Endothelial cell of umbilical vein (primary cell): ENCODE data around the gene DRC1. TPM values are rescaled to one million over a fixed set of nuclear protein-coding genes. Genes with fewer than 3 reads are reported as not detected.

Experiments
- BruUV-seq: library from RNA; stranded (reverse); fragments of 400-500 nt; replicated peaks from 2 replicates; lab custom pipeline; 2021; lab: Mats Ljungman, UMichigan
- CTCF ChIA-PET: fragments of 300-600, 350-600 bp; sonication (Branson Sonifier 250); formaldehyde crosslinking; loops from one replicate; lab custom pipeline; 2021; ENCODE audit warnings: antibody characterized with exemption, inconsistent platforms; lab: Charles Lee
- POLR2A ChIA-PET: fragments of 300-600, 350-600 bp; sonication (Branson Sonifier 250); formaldehyde crosslinking; loops from one replicate; lab custom pipeline; 2021; ENCODE audit warnings: antibody characterized with exemption, inconsistent platforms; lab: Charles Lee
- DNase-seq: peaks from one replicate; pipeline ENCODE4 v3.0.0-alpha.2; 2011; ENCODE audit warnings: low read depth, low spot score
- FAIRE-seq: peaks from 2 replicates; lab custom pipeline; 2011; peaks lifted over from hg19 to GRCh38; lab: Jason Lieb, UNC
- H2AFZ ChIP-seq: 2 replicates; pipeline ENCODE4 v1.6.0; 2012; ENCODE audit warnings: low read depth, low read length, control low read depth, inconsistent platforms
- H3K27ac ChIP-seq: 2 replicates; pipeline ENCODE4 v1.5.1; 2011; ENCODE audit warnings: low read depth, mild to moderate bottlenecking, control low read depth, low read length, moderate library complexity; ENCODE audit not compliant: insufficient read depth
- H3K27me3 ChIP-seq, 2 experiments: 2 replicates each; pipeline versions ENCODE4 v1.6.0 to v1.6.1; 2011; ENCODE audit warnings: low read length in 2 of 2, mixed read lengths in 1 of 2; ENCODE audit not compliant: control insufficient read depth in 2 of 2, insufficient read depth in 2 of 2
- H3K36me3 ChIP-seq, 2 experiments: 2 replicates in 1 of 2; 3 replicates in 1 of 2; pipeline ENCODE4 v1.5.1; 2011; ENCODE audit warnings: low read length in 2 of 2, mild to moderate bottlenecking in 1 of 2, moderate library complexity in 1 of 2; ENCODE audit not compliant: control insufficient read depth in 2 of 2, insufficient read depth in 2 of 2; ENCODE audit errors: extremely low read depth in 1 of 2
- H3K4me1 ChIP-seq: 3 replicates; pipeline ENCODE4 v1.5.1; 2011; ENCODE audit warnings: mild to moderate bottlenecking, low read length; ENCODE audit not compliant: control insufficient read depth, insufficient read depth; ENCODE audit errors: extremely low read depth
- H3K4me2 ChIP-seq: 2 replicates; pipeline ENCODE4 v1.6.1; 2011; ENCODE audit warnings: low read length, control low read depth, mixed read lengths; ENCODE audit not compliant: insufficient read depth
- H3K4me3 ChIP-seq, 3 experiments: fragments of 200-600 bp in 1 of 3; sonication (generic), shearing (Covaris generic) in 1 of 3; replicated peaks in 1 of 3; 2 replicates each; pipeline ENCODE4 v1.5.1; 2011 to 2016; ENCODE audit warnings: control low read depth in 3 of 3, low read length in 3 of 3, mild to moderate bottlenecking in 2 of 3, inconsistent platforms in 1 of 3, low read depth in 1 of 3, moderate library complexity in 1 of 3; ENCODE audit not compliant: insufficient read depth in 1 of 3
- H3K79me2 ChIP-seq: 2 replicates; pipeline ENCODE4 v1.6.0; 2012; ENCODE audit warnings: low read length, inconsistent platforms; ENCODE audit not compliant: control insufficient read depth, insufficient read depth
- H3K9ac ChIP-seq: replicated peaks from 2 replicates; pipeline ENCODE3; 2011; ENCODE audit warnings: low read length, control low read depth; ENCODE audit not compliant: insufficient read depth; ENCODE audit errors: extremely low read depth
- H3K9me1 ChIP-seq: replicated peaks from 3 replicates; pipeline ENCODE4 v1.6.0; 2011; ENCODE audit warnings: mild to moderate bottlenecking, low read length; ENCODE audit not compliant: control insufficient read depth, insufficient read depth; ENCODE audit errors: extremely low read depth
- H3K9me3 ChIP-seq: replicated peaks from 2 replicates; pipeline ENCODE4 v1.5.1; 2012; ENCODE audit warnings: low read length, inconsistent platforms; ENCODE audit not compliant: control insufficient read depth, insufficient read depth
- H4K20me1 ChIP-seq: replicated peaks from 2 replicates; pipeline ENCODE3; 2011; ENCODE audit warnings: mild to moderate bottlenecking, low read length; ENCODE audit not compliant: control insufficient read depth, insufficient read depth; ENCODE audit errors: extremely low read depth
- CTCF ChIP-seq, 2 donors: IDR thresholded peaks; 1 replicate in 1 of 2; 2 replicates in 1 of 2; pipeline ENCODE4 v1.5.1; 2011; ENCODE audit warnings: low read length in 2 of 2, mild to moderate bottlenecking in 2 of 2, moderate library complexity in 2 of 2, control low read depth in 1 of 2, inconsistent platforms in 1 of 2, low read depth in 1 of 2; ENCODE audit not compliant: insufficient read depth in 1 of 2; ENCODE audit errors: extremely low read depth in 1 of 2
- EZH2 ChIP-seq: IDR thresholded peaks from 2 replicates; pipeline ENCODE4 v1.6.1; 2012; ENCODE audit warnings: borderline replicate concordance, low read depth, mild to moderate bottlenecking, moderate library complexity, low read length, inconsistent platforms; ENCODE audit not compliant: severe bottlenecking
- FOS ChIP-seq: IDR thresholded peaks from 2 replicates; pipeline ENCODE4 v1.6.1; 2011; ENCODE audit warnings: mild to moderate bottlenecking, low read length, moderate library complexity, borderline replicate concordance; ENCODE audit not compliant: insufficient read depth
- JUN ChIP-seq: IDR thresholded peaks from 2 replicates; pipeline ENCODE4 v1.6.1; 2011; ENCODE audit warnings: borderline replicate concordance, low read depth; ENCODE audit not compliant: insufficient read length, insufficient read depth
- MAX ChIP-seq: IDR thresholded peaks from 2 replicates; pipeline ENCODE4 v1.6.1; 2011; ENCODE audit not compliant: insufficient read depth, insufficient read length
- MYC ChIP-seq: IDR thresholded peaks from one replicate; pipeline ENCODE4 v1.6.1; 2011; ENCODE audit warnings: mild to moderate bottlenecking, low read depth, low read length
- POLR2A ChIP-seq: IDR thresholded peaks from 2 replicates; pipeline ENCODE4 v1.6.1; 2012; ENCODE audit warnings: low read depth, mild to moderate bottlenecking, control low read depth, low read length
- POLR2AphosphoS5 ChIP-seq: IDR thresholded peaks from 2 replicates; pipeline ENCODE4 v1.6.1; 2012; ENCODE audit warnings: low read depth, mild to moderate bottlenecking, control low read depth, low read length, moderate library complexity; ENCODE audit not compliant: insufficient read depth
- dilution Hi-C: fragments of 300-500 bp; cut with MboI; formaldehyde crosslinking; loops from one replicate; pipeline ENCODE4 v1.15.0; 2019; ENCODE audit warnings: low sequenced_read_pairs; ENCODE audit not compliant: extremely low pct_ligation_motif_present
- intact Hi-C: fragments of 100-400 bp; cut with micrococcal nuclease; formaldehyde crosslinking; loops from one replicate; pipeline ENCODE4 v1.10.0; 2022
- polyA plus RNA-seq, 4 experiments: library from polyadenylated mRNA; depleted of rRNA in 3 of 4; stranded (reverse) in 3 of 4; unstranded in 1 of 4; fragments of >200 nt; gene quantifications; 2 replicates each; pipeline versions ENCODE4 v1.2.1 to v1.2.3, GENCODE V29; 2011 to 2012; ENCODE audit warnings: missing spikeins in 1 of 4
- total RNA-seq: library from RNA; stranded (reverse); gene quantifications from 2 replicates; pipeline ENCODE4 v1.2.3, GENCODE V29; 2021

Gene DRC1
- total and polyA plus RNA-seq, 2 donors (not counting 3 experiments of a cell fraction or from before 2014, with no cell fraction given), result 0.44 TPM; not detected in 1

GRCh38 chr2:26411419-26411818 is 9.7 kb downstream of the DRC1 start:
- DNase-seq, result no peak

More at GRCh38 chr2:26411419-26411818, 9.7 kb downstream of the DRC1 start:
- Histone ChIP-seq H3K9me1 (no peaks in the 10 kb centered on the region), H3K36me3 (no peaks in the 10 kb centered on the region), H4K20me1 (no peaks in the 10 kb centered on the region), H3K27ac (no peak overlapping the region), H3K79me2 (no peaks in the 10 kb centered on the region), H2AFZ (no peak overlapping the region), H3K4me2 (no peak overlapping the region), H3K27me3 (peaks cover 1 to 7% of the 10 kb centered on the region in 2 experiments), H3K9ac (no peak overlapping the region), H3K4me3 (no peak overlapping the region), H3K9me3 (no peaks in the 10 kb centered on the region), H3K4me1 (no peaks in the 10 kb centered on the region)
- dilution Hi-C loops, result no loop called here
- TF ChIP-seq CTCF (IDR thresholded peaks at IDR 0.05; ENCODE audit: extremely low read depth in 1 of 2, insufficient read depth in 1 of 2, low read depth in 1 of 2, low read length in 2 of 2) (no peak), MAX (no peak), MYC (no peak), POLR2A (no peak), FOS (no peak), EZH2 (no peak), POLR2AphosphoS5 (no peak), JUN (no peak)
- BruUV-seq, result no TSS peak
- ChIA-PET CTCF (no interaction called here), POLR2A (no interaction called here)
- intact Hi-C loops, result no loop called here
- no peak for FAIRE-seq
